ENCODE measurements around the gene SSC5D.

Gene SSC5D

GRCh38 chr19:55472463-55472862 lies 15.8 kb upstream of the SSC5D start:
- H3K4me3 ChIP-seq (ENCODE audit: control insufficient read depth in 1 of 7, extremely low read depth in 1 of 7, insufficient read depth in 4 of 7, low read depth in 2 of 7, low read length in 6 of 7) = no peak overlapping the region
- POLR2A ChIA-PET = no interaction called here
- H3K27ac ChIP-seq (ENCODE audit: insufficient read depth in 1 of 2, low read depth in 1 of 2, low read length in 2 of 2, poor library complexity in 1 of 2, severe bottlenecking in 2 of 2) = no peak overlapping the region
- no peaks in the 10 kb centered on the region for H3K9me3 ChIP-seq (ENCODE audit: control extremely low read depth in 1 of 5, control insufficient read depth in 4 of 5, insufficient read depth in 2 of 5, low read depth in 1 of 5, low read length in 4 of 5)
- CTCF ChIA-PET = interaction anchor here (1.7 kb wide), 1 partner anchor 13 kb away, joined by 6 read pairs; no protein-coding TSS in a partner anchor
- peaks cover 0 to 11% (median 9%) of the 10 kb centered on the region in 4 experiments for H3K4me1 ChIP-seq (ENCODE audit: control extremely low read depth in 1 of 4, control insufficient read depth in 4 of 4, insufficient read depth in 4 of 4, low read length in 3 of 4)
- 92% methylated on average over 8 of the region's 8 CpGs for WGBS (ENCODE audit: insufficient coverage)
- no peaks in the 10 kb centered on the region for H3K27me3 ChIP-seq (replicated peaks in 2 of 5; ENCODE audit: control insufficient read depth in 4 of 5, insufficient read depth in 5 of 5, low read length in 4 of 5)
- H3K36me3 ChIP-seq (ENCODE audit: control insufficient read depth in 4 of 4, insufficient read depth in 4 of 4, low read length in 3 of 4) = no peaks in the 10 kb centered on the region
- DNase-seq = no peak

GRCh38 chr19:55473225-55474012 lies 14.8 kb upstream of the SSC5D start:
- POLR2A ChIA-PET = no interaction called here
- no peak overlapping the region for H3K27ac ChIP-seq (ENCODE audit: insufficient read depth in 1 of 2, low read depth in 1 of 2, low read length in 2 of 2, poor library complexity in 1 of 2, severe bottlenecking in 2 of 2)
- CTCF ChIA-PET = interaction anchor here (1.1 to 1.7 kb wide), 3 partner anchors 9 to 30 kb away, joined by 3 to 6 read pairs (median 5); partner anchors contain the start of gene C19orf85
- H3K9me3 ChIP-seq (ENCODE audit: control extremely low read depth in 1 of 5, control insufficient read depth in 4 of 5, insufficient read depth in 2 of 5, low read depth in 1 of 5, low read length in 4 of 5) = no peaks in the 10 kb centered on the region
- H3K27me3 ChIP-seq (replicated peaks in 2 of 5; ENCODE audit: control insufficient read depth in 4 of 5, insufficient read depth in 5 of 5, low read length in 4 of 5) = no peaks in the 10 kb centered on the region
- peaks cover 2 to 19% (median 11%) of the 10 kb centered on the region in 4 experiments for H3K4me1 ChIP-seq (ENCODE audit: control extremely low read depth in 1 of 4, control insufficient read depth in 4 of 4, insufficient read depth in 4 of 4, low read length in 3 of 4)
- H3K4me3 ChIP-seq (ENCODE audit: control insufficient read depth in 1 of 7, extremely low read depth in 1 of 7, insufficient read depth in 4 of 7, low read depth in 2 of 7, low read length in 6 of 7) = no peak overlapping the region
- DNase-seq = no peak
- no peaks in the 10 kb centered on the region for H3K36me3 ChIP-seq (ENCODE audit: control insufficient read depth in 4 of 4, insufficient read depth in 4 of 4, low read length in 3 of 4)
- WGBS (ENCODE audit: insufficient coverage) = 93% methylated on average over 13 of the region's 16 CpGs

DNA sequence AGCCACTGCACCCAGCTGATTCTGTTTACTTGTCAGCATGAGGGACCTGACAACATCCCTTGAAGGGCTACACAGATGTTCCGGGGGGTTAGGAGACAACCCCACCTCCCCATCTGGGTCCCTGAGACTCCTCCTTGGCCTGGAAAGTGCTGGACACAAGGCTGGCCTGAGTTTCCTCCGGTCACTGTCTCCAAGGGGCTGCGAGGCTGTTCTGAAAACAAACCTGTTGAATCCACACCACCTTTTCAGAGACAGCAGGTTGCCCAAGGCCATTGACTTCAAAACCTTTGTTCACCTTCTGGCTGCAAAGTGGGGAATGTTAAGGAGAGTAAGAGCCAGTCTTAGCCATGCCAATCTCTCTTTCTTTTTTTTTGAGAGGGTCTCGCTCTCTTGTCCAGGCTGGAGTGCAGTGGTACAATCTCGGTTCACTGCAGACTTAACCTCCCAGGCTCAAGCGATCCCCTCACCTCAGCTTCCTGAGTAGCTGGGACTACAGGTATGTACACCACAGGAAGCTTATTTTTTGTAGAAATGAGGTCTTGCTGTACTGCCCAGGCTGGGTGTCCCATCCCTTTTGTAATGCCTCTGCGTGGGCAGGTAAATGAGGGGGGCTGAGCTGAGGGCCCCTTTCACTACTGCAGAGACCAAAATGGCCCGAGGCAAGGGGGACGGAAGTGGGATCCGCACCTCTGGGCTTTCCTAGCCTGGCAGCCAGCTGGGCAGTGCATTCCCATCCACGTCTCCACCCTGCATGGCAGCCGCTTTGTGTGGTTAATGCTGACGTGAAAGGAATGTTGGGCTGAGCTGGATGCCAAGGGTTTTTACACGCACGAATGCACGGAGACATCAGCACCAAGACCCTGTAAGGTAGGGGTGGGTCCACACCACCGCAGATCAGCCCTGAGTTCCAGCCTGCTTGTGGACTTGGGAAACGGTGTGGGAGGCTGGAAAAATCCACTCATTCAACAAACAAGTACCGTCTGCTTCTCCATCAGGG lies 13.7 kb upstream of the SSC5D start:
- no peaks in the 10 kb centered on the region for H3K27me3 ChIP-seq (replicated peaks in 2 of 5; ENCODE audit: control insufficient read depth in 4 of 5, insufficient read depth in 5 of 5, low read length in 4 of 5)
- no peak overlapping the region for H3K4me3 ChIP-seq (ENCODE audit: control insufficient read depth in 1 of 7, extremely low read depth in 1 of 7, insufficient read depth in 4 of 7, low read depth in 2 of 7, low read length in 6 of 7)
- 98% methylated on average over 17 of the region's 19 CpGs for WGBS (ENCODE audit: insufficient coverage)
- peaks cover 0 to under 1% (median 0%) of the 10 kb centered on the region in 4 experiments for H3K36me3 ChIP-seq (ENCODE audit: control insufficient read depth in 4 of 4, insufficient read depth in 4 of 4, low read length in 3 of 4)
- no peak for DNase-seq
- CTCF ChIA-PET = interaction anchor here (1.1 to 1.7 kb wide), 3 partner anchors 10 to 29 kb away, joined by 3 to 6 read pairs (median 5); partner anchors contain the start of gene C19orf85
- POLR2A ChIA-PET = no interaction called here
- H3K9me3 ChIP-seq (ENCODE audit: control extremely low read depth in 1 of 5, control insufficient read depth in 4 of 5, insufficient read depth in 2 of 5, low read depth in 1 of 5, low read length in 4 of 5) = no peaks in the 10 kb centered on the region
- H3K27ac ChIP-seq (ENCODE audit: insufficient read depth in 1 of 2, low read depth in 1 of 2, low read length in 2 of 2, poor library complexity in 1 of 2, severe bottlenecking in 2 of 2) = no peak overlapping the region
- peaks cover 2 to 19% (median 11%) of the 10 kb centered on the region in 4 experiments for H3K4me1 ChIP-seq (ENCODE audit: control extremely low read depth in 1 of 4, control insufficient read depth in 4 of 4, insufficient read depth in 4 of 4, low read length in 3 of 4)

- H3K36me3 ChIP-seq (ENCODE audit: control insufficient read depth in 4 of 4, insufficient read depth in 4 of 4, low read length in 3 of 4) = peaks cover 0 to 3% (median 2%) of the 10 kb centered on the region in 4 experiments
- 2% methylated on average over 52 of the region's 61 CpGs for WGBS (ENCODE audit: insufficient coverage)
- CTCF ChIA-PET = interaction anchor here (0.6 to 3.2 kb wide), 5 partner anchors 9 to 222 kb away, joined by 3 to 14 read pairs (median 3); no protein-coding TSS in a partner anchor
- POLR2A ChIA-PET = interaction anchor here (1.0 to 2.1 kb wide), 5 partner anchors 11 to 124 kb away, joined by 3 to 6 read pairs (median 4); partner anchors contain the start of gene ZNF524
- H3K4me1 ChIP-seq (ENCODE audit: control extremely low read depth in 1 of 4, control insufficient read depth in 4 of 4, insufficient read depth in 4 of 4, low read length in 3 of 4) = peaks cover 2 to 19% (median 11%) of the 10 kb centered on the region in 4 experiments
- H3K27ac ChIP-seq (ENCODE audit: insufficient read depth in 1 of 2, low read depth in 1 of 2, low read length in 2 of 2, poor library complexity in 1 of 2, severe bottlenecking in 2 of 2) = peak within 1 kb of the TSS in 1 of 2 experiments; percentile 84
- peak; percentile 98 to 99 (median 99) for DNase-seq
- peak within 1 kb of the TSS; percentile 50 to 89 (median 81) for H3K4me3 ChIP-seq (ENCODE audit: control insufficient read depth in 1 of 7, extremely low read depth in 1 of 7, insufficient read depth in 4 of 7, low read depth in 2 of 7, low read length in 6 of 7)
- H3K9me3 ChIP-seq (ENCODE audit: control extremely low read depth in 1 of 5, control insufficient read depth in 4 of 5, insufficient read depth in 2 of 5, low read depth in 1 of 5, low read length in 4 of 5) = no peaks in the 10 kb centered on the region
- H3K27me3 ChIP-seq (replicated peaks in 2 of 5; ENCODE audit: control insufficient read depth in 4 of 5, insufficient read depth in 5 of 5, low read length in 4 of 5) = no peaks in the 10 kb centered on the region
These were observed 12.0 kb upstream of the SSC5D start, which contains the start of gene ZNF628 for GRCh38 chr19:55476100-55476775. ZNF628 (plus strand) TSS chr19:55476617; CDS start chr19:55479911, 3,294 bp downstream.

GRCh38 chr19:55477905-55478304 lies 10.3 kb upstream of the SSC5D start:
- Histone ChIP-seq H3K9me3 (ENCODE audit: control extremely low read depth in 1 of 5, control insufficient read depth in 4 of 5, insufficient read depth in 2 of 5, low read depth in 1 of 5, low read length in 4 of 5) (no peaks in the 10 kb centered on the region), H3K27ac (ENCODE audit: insufficient read depth in 1 of 2, low read depth in 1 of 2, low read length in 2 of 2, poor library complexity in 1 of 2, severe bottlenecking in 2 of 2) (peak overlapping the region in 1 of 2 experiments; percentile 77), H3K4me1 (ENCODE audit: control extremely low read depth in 1 of 4, control insufficient read depth in 4 of 4, insufficient read depth in 4 of 4, low read length in 3 of 4) (peaks cover 2 to 19% (median 11%) of the 10 kb centered on the region in 4 experiments), H3K36me3 (ENCODE audit: control insufficient read depth in 4 of 4, insufficient read depth in 4 of 4, low read length in 3 of 4) (peaks cover 0 to 11% (median 7%) of the 10 kb centered on the region in 4 experiments), H3K27me3 (replicated peaks in 2 of 5; ENCODE audit: control insufficient read depth in 4 of 5, insufficient read depth in 5 of 5, low read length in 4 of 5) (no peaks in the 10 kb centered on the region), H3K4me3 (ENCODE audit: control insufficient read depth in 1 of 7, extremely low read depth in 1 of 7, insufficient read depth in 4 of 7, low read depth in 2 of 7, low read length in 6 of 7) (peak overlapping the region in 2 of 7 experiments; percentile 81 to 89)
- no peak for DNase-seq
- ChIA-PET POLR2A (interaction anchor here (2.1 kb wide), 1 partner anchor 9 kb away, joined by 4 read pairs; no protein-coding TSS in a partner anchor), CTCF (interaction anchor here (1.6 to 3.2 kb wide), 2 partner anchors 10 to 11 kb away, joined by 4 to 14 read pairs; no protein-coding TSS in a partner anchor)
- 92% methylated on average over 13 of the region's 13 CpGs for WGBS (ENCODE audit: insufficient coverage)

DNA sequence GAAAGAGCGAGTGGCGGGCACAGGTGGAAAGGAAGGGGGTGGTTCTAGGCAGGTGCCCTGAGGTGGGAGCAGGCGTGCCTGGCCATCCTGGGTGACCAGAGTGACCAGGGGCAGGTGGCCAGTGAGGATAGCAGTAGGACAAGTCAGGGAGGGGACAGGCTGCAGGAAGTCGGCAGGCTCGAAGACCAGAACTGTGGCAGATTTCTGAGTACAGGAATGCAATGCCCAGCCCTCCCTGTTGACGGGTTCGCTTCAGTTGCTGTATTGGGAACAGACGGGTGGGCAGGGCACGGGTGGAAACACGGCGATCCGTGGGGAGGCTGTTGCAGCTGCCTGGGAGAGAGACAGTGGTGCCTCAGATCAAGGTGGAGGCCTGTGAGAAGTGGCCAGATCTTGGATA lies 9.9 kb upstream of the SSC5D start:
- CTCF ChIA-PET = interaction anchor here (0.8 to 3.2 kb wide), 3 partner anchors 11 kb away, joined by 3 to 14 read pairs (median 4); no protein-coding TSS in a partner anchor
- peaks cover 0 to 13% (median 8%) of the 10 kb centered on the region in 4 experiments for H3K36me3 ChIP-seq (ENCODE audit: control insufficient read depth in 4 of 4, insufficient read depth in 4 of 4, low read length in 3 of 4)
- H3K9me3 ChIP-seq (ENCODE audit: control extremely low read depth in 1 of 5, control insufficient read depth in 4 of 5, insufficient read depth in 2 of 5, low read depth in 1 of 5, low read length in 4 of 5) = no peaks in the 10 kb centered on the region
- no peak overlapping the region for H3K4me3 ChIP-seq (ENCODE audit: control insufficient read depth in 1 of 7, extremely low read depth in 1 of 7, insufficient read depth in 4 of 7, low read depth in 2 of 7, low read length in 6 of 7)
- POLR2A ChIA-PET = no interaction called here
- no peaks in the 10 kb centered on the region for H3K27me3 ChIP-seq (replicated peaks in 2 of 5; ENCODE audit: control insufficient read depth in 4 of 5, insufficient read depth in 5 of 5, low read length in 4 of 5)
- no peak for DNase-seq
- no peak overlapping the region for H3K27ac ChIP-seq (ENCODE audit: insufficient read depth in 1 of 2, low read depth in 1 of 2, low read length in 2 of 2, poor library complexity in 1 of 2, severe bottlenecking in 2 of 2)
- over 99% methylated on average over 11 of the region's 12 CpGs for WGBS (ENCODE audit: insufficient coverage)
- peaks cover 2 to 19% (median 11%) of the 10 kb centered on the region in 4 experiments for H3K4me1 ChIP-seq (ENCODE audit: control extremely low read depth in 1 of 4, control insufficient read depth in 4 of 4, insufficient read depth in 4 of 4, low read length in 3 of 4)
